Measurements from ENCODE around the gene USP35.

USP35 gene

DNA sequence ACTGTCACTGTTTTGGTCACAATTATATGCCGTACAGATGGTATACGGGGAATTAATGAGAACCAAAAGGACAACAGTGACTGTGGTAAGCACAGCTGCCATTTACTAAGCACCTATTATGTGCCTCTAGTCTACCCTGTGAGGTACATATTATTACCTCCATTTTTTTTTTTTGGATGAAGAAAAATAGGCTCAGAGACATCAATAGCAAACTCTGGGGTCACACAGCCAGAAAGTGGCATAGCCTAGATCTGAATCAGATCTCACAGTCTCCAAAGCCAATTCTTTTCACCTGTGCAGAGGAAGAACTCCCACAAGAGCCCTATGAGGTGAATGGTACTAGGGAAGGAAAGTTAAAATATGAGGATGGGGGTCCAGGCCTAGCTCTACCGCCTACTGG is 68.9 kb downstream of the USP35 start:
- TF ChIP-seq CREB1 (IDR thresholded peaks at IDR 0.05; ENCODE audit: low read depth), result no peak
- TF ChIP-seq TEAD4 (IDR thresholded peaks at IDR 0.05), result no peak
- TF ChIP-seq CEBPB (IDR thresholded peaks at IDR 0.05), result no peak
- no peak for TF ChIP-seq FOXM1 (IDR thresholded peaks at IDR 0.05; ENCODE audit: borderline replicate concordance, low read depth)
- TF ChIP-seq, protein P1, sequence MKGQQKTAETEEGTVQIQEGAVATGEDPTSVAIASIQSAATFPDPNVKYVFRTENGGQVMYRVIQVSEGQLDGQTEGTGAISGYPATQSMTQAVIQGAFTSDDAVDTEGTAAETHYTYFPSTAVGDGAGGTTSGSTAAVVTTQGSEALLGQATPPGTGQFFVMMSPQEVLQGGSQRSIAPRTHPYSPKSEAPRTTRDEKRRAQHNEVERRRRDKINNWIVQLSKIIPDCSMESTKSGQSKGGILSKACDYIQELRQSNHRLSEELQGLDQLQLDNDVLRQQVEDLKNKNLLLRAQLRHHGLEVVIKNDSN (IDR thresholded peaks at IDR 0.05), result no peak
- TF ChIP-seq, protein P2, sequence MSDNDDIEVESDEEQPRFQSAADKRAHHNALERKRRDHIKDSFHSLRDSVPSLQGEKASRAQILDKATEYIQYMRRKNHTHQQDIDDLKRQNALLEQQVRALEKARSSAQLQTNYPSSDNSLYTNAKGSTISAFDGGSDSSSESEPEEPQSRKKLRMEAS (IDR thresholded peaks at IDR 0.05), result no peak
- no peak for TF ChIP-seq TAF1 (IDR thresholded peaks at IDR 0.05; ENCODE audit: low read depth)
- no peak for TF ChIP-seq YY1 (IDR thresholded peaks at IDR 0.05; ENCODE audit: low read depth)
- TF ChIP-seq NFIC (IDR thresholded peaks at IDR 0.05), result no peak
- no peak for TF ChIP-seq REST (IDR thresholded peaks at IDR 0.05; ENCODE audit: low read depth)
- TF ChIP-seq ZBTB7A (IDR thresholded peaks at IDR 0.05; ENCODE audit: low read depth), result no peak
- TF ChIP-seq EGR1 (IDR thresholded peaks at IDR 0.05), result no peak
- no peak for TF ChIP-seq EP300 (IDR thresholded peaks at IDR 0.05; ENCODE audit: borderline replicate concordance)
- TF ChIP-seq TCF12 (IDR thresholded peaks at IDR 0.05; ENCODE audit: low read depth), result no peak

- TF ChIP-seq EP300 (IDR thresholded peaks at IDR 0.05; ENCODE audit: borderline replicate concordance) (no peak), EGR1 (IDR thresholded peaks at IDR 0.05) (no peak), TCF12 (IDR thresholded peaks at IDR 0.05; ENCODE audit: low read depth) (no peak), TEAD4 (IDR thresholded peaks at IDR 0.05) (no peak), REST (IDR thresholded peaks at IDR 0.05; ENCODE audit: low read depth) (no peak), ZBTB7A (IDR thresholded peaks at IDR 0.05; ENCODE audit: low read depth) (no peak), CEBPB (IDR thresholded peaks at IDR 0.05) (no peak)
Measured at GRCh38 chr11:78259777-78260487, 71.2 kb downstream of the USP35 start.

- TF ChIP-seq, protein P1 (IDR thresholded peaks at IDR 0.05), result no peak
- TF ChIP-seq EGR1 (IDR thresholded peaks at IDR 0.05) (no peak), RAD21 (IDR thresholded peaks at IDR 0.05; ENCODE audit: low read depth) (no peak), FOXM1 (IDR thresholded peaks at IDR 0.05; ENCODE audit: borderline replicate concordance, low read depth) (no peak)
- TF ChIP-seq, protein P2 (IDR thresholded peaks at IDR 0.05), result no peak
Measured at GRCh38 chr11:78261367-78261766, 72.6 kb downstream of the USP35 start.

DNA sequence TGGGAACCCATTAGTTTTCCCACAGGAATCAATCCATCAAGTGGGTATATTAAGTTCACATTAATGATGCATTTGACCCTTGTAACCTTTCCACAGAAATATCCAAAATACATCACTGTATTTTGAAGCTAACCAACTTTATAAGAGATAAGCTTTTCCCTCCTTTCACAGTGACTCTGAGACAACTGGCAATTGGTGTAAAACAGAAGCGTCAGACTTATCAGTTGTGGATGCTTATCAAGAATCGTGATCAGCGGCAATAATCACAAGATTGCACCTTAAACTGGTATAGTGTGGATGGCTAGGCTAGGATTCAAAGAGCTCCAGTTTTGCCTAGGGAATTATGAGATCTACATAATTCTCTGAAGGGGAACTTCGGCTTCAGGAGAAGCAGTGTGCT is 73.1 kb downstream of the USP35 start:
- no peak for TF ChIP-seq YY1 (IDR thresholded peaks at IDR 0.05; ENCODE audit: low read depth)
- no peak for TF ChIP-seq TAF1 (IDR thresholded peaks at IDR 0.05; ENCODE audit: low read depth)
- TF ChIP-seq EGR1 (IDR thresholded peaks at IDR 0.05), result no peak
- no peak for TF ChIP-seq RAD21 (IDR thresholded peaks at IDR 0.05; ENCODE audit: low read depth)
- TF ChIP-seq CREB1 (IDR thresholded peaks at IDR 0.05; ENCODE audit: low read depth), result no peak
- TF ChIP-seq, protein P1 (IDR thresholded peaks at IDR 0.05), result no peak
- TF ChIP-seq TEAD4 (IDR thresholded peaks at IDR 0.05), result no peak
- TF ChIP-seq REST (IDR thresholded peaks at IDR 0.05; ENCODE audit: low read depth), result no peak
- no peak for TF ChIP-seq TCF12 (IDR thresholded peaks at IDR 0.05; ENCODE audit: low read depth)
- no peak for TF ChIP-seq NFIC (IDR thresholded peaks at IDR 0.05)
- TF ChIP-seq CEBPB (IDR thresholded peaks at IDR 0.05), result no peak
- TF ChIP-seq FOXM1 (IDR thresholded peaks at IDR 0.05; ENCODE audit: borderline replicate concordance, low read depth), result no peak
